K562 (cell line): ENCODE results near the gene MUC5B. TPM values are rescaled to one million over a fixed set of nuclear protein-coding genes. Genes with fewer than 3 reads are reported as not detected.

Experiments used
- ATAC-seq: fragments of 200-7000 bp; cut with Tn5 transposase; 3 replicates; pipeline ENCODE4 v1.9.1; 2020; ENCODE audit warnings: moderate library complexity
- BruUV-seq: library from RNA; stranded (reverse); fragments of 400-500 nt; replicated peaks from 2 replicates; lab custom pipeline; 2021; lab: Mats Ljungman, UMichigan
- CTCF ChIA-PET: fragments of 300-600 bp; formaldehyde crosslinking; extraction: SDS; loops from one replicate; lab custom pipeline; 2021; ENCODE audit warnings: low intra/inter-chr PET ratio; lab: Yijun Ruan, JAX
- POLR2A ChIA-PET: fragments of 300-600, 350-650 bp; sonication (Branson Sonifier 250); formaldehyde crosslinking; extraction: SDS; loops from one replicate; lab custom pipeline; 2021; ENCODE audit warnings: antibody characterized with exemption, inconsistent platforms; lab: Yijun Ruan, JAX
- DNase-seq, 4 experiments: peaks; one replicate each; pipeline versions ENCODE4 v3.0.0 to v3.0.0-alpha.2; 2011 to 2018; ENCODE audit warnings: low spot score in 3 of 4, mixed read lengths in 3 of 4; ENCODE audit errors: extremely low read depth in 1 of 4
- FAIRE-seq: peaks from 2 replicates; lab custom pipeline; 2011; peaks lifted over from hg19 to GRCh38; lab: Jason Lieb, UNC
- H2AFZ ChIP-seq: 2 replicates; pipeline ENCODE4 v1.6.0; 2011; ENCODE audit warnings: low read depth, low read length, control low read depth, inconsistent platforms
- H3K27ac ChIP-seq: fragments of 200-600 bp; 3 replicates; pipeline ENCODE4 v1.8.0; 2011; ENCODE audit warnings: low read depth, mild to moderate bottlenecking, control low read depth, inconsistent platforms, low read length, moderate library complexity, mixed read lengths; ENCODE audit errors: extremely low read depth
- H3K27me3 ChIP-seq, 2 experiments: fragments of 300-600 bp in 1 of 2; 2 replicates in 1 of 2; 3 replicates in 1 of 2; pipeline versions ENCODE4 v1.6.0 to v1.8.0; 2011; ENCODE audit warnings: inconsistent platforms in 2 of 2, low read length in 2 of 2, mild to moderate bottlenecking in 1 of 2, mixed read lengths in 1 of 2, moderate library complexity in 1 of 2; ENCODE audit not compliant: control insufficient read depth in 2 of 2, insufficient read depth in 2 of 2
- H3K36me3 ChIP-seq: fragments of 300-600 bp; 3 replicates; pipeline ENCODE4 v1.8.0; 2011; ENCODE audit warnings: mild to moderate bottlenecking, low read length, inconsistent platforms; ENCODE audit not compliant: control insufficient read depth, insufficient read depth
- H3K4me1 ChIP-seq, 2 experiments: fragments of 200-600 bp in 1 of 2; replicated peaks in 1 of 2; 2 replicates in 1 of 2; 3 replicates in 1 of 2; pipeline versions ENCODE4 v1.5.1 to v1.8.0; 2011; ENCODE audit warnings: inconsistent platforms in 2 of 2, low read length in 2 of 2, mild to moderate bottlenecking in 1 of 2, mixed read lengths in 1 of 2, moderate library complexity in 1 of 2; ENCODE audit not compliant: control insufficient read depth in 2 of 2, insufficient read depth in 2 of 2
- H3K4me2 ChIP-seq: 2 replicates; pipeline ENCODE4 v1.6.1; 2011; ENCODE audit warnings: low read length, control low read depth, inconsistent platforms, mixed read lengths; ENCODE audit not compliant: insufficient read depth
- H3K4me3 ChIP-seq: fragments of 200-600 bp; sonication (generic), shearing (Covaris generic); 2 replicates; pipeline ENCODE4 v1.5.1; 2016; ENCODE audit warnings: control low read depth, inconsistent platforms
- H3K79me2 ChIP-seq: fragments of 200-600 bp; 3 replicates; pipeline ENCODE4 v1.8.0; 2011; ENCODE audit warnings: low read length, inconsistent platforms; ENCODE audit not compliant: control insufficient read depth, insufficient read depth
- H3K9ac ChIP-seq, 2 experiments: 2 replicates each; pipeline versions ENCODE4 v1.6.0 to v1.6.1; 2011; ENCODE audit warnings: low read depth in 2 of 2, low read length in 2 of 2, control low read depth in 1 of 2, inconsistent platforms in 1 of 2, mild to moderate bottlenecking in 1 of 2, mixed read lengths in 1 of 2; ENCODE audit not compliant: insufficient read depth in 1 of 2
- H3K9me1 ChIP-seq: one replicate; pipeline ENCODE4 v1.6.0; 2011; ENCODE audit warnings: inconsistent platforms, mild to moderate bottlenecking, low read length, moderate library complexity; ENCODE audit not compliant: control insufficient read depth, insufficient read depth
- H3K9me3 ChIP-seq: replicated peaks from 2 replicates; pipeline ENCODE4 v1.5.1; 2011; ENCODE audit warnings: low read depth, low read length, inconsistent platforms; ENCODE audit not compliant: control insufficient read depth, insufficient read depth
- H4K20me1 ChIP-seq: replicated peaks from 2 replicates; pipeline ENCODE4 v1.6.1; 2011; ENCODE audit warnings: low read length, inconsistent platforms, mixed read lengths; ENCODE audit not compliant: control insufficient read depth, insufficient read depth
- BHLHE40 ChIP-seq: IDR thresholded peaks from 2 replicates; pipeline ENCODE4 v1.6.1; 2011; ENCODE audit warnings: low read length, improper control_type of control experiment
- CREB1 ChIP-seq, 2 experiments: sonication (generic) in 1 of 2; formaldehyde crosslinking in 1 of 2; IDR thresholded peaks; 2 replicates each; pipeline versions ENCODE4 v1.6.1 to v1.8.0; 2012 to 2022; ENCODE audit warnings: inconsistent platforms in 1 of 2, mild to moderate bottlenecking in 1 of 2, missing genetic modification reagents in 1 of 2, moderate library complexity in 1 of 2
- CREM ChIP-seq: IDR thresholded peaks from 2 replicates; pipeline ENCODE4 v1.6.1; 2014; ENCODE audit warnings: antibody characterized with exemption, low read depth
- HDGF ChIP-seq: fragments of 450-650 bp; IDR thresholded peaks from 2 replicates; pipeline ENCODE4 v1.6.1; 2016
- RBBP5 ChIP-seq: fragments of 200-600 bp; sonication (generic); IDR thresholded peaks from 2 replicates; pipeline ENCODE4 v1.6.1; 2012; ENCODE audit warnings: borderline replicate concordance, mild to moderate bottlenecking, low read length, control low read depth, inconsistent platforms; ENCODE audit not compliant: insufficient read depth, poor library complexity, severe bottlenecking
- WGBS: fragments of 100-300 bp; shearing (Covaris generic); methylation state at CpG from one replicate; pipeline ENCODE4 v1.1.6; 2016; ENCODE audit warnings: low coverage, mixed read lengths; ENCODE audit not compliant: insufficient coverage; ENCODE audit errors: missing lambda C conversion rate; 5-methylcytosine and 5-hydroxymethylcytosine counted together
- in situ Hi-C: fragments of 300-500 bp; cut with MboI; formaldehyde crosslinking; loops from 4 replicates; pipeline ENCODE4 v1.15.0; 2018; ENCODE audit warnings: inconsistent platforms, mixed read lengths
- intact Hi-C: fragments of 100-400 bp; cut with micrococcal nuclease; formaldehyde crosslinking; loops from 2 replicates; pipeline ENCODE4 v1.14.2; 2022
- polyA plus RNA-seq, 8 experiments: library from polyadenylated mRNA; depleted of rRNA in 4 of 8; stranded (reverse) in 5 of 8; unstranded in 3 of 8; fragments of >200 nt; fragmentation: Nextera tagmentation in 2 of 8; fragmentation: Illumina TruSeq in 1 of 8; extraction: Ambion mirVana in 2 of 8; extraction: Trizol in 1 of 8; gene quantifications; 2 replicates each; pipeline versions ENCODE4 v1.2.1 to v1.2.3, GENCODE V29; 2011 to 2014; ENCODE audit warnings: inconsistent platforms in 1 of 8, missing spikeins in 1 of 8
- total RNA-seq, 7 experiments: library from RNA; depleted of rRNA in 6 of 7; stranded (reverse); fragments of >200 nt in 6 of 7; fragmentation: Illumina TruSeq in 2 of 7; extraction: Trizol in 2 of 7; gene quantifications; 2 replicates each; pipeline versions ENCODE4 v1.2.1 to v1.2.3, GENCODE V29; 2011 to 2021; ENCODE audit warnings: low replicate concordance in 1 of 7

The MUC5B gene
- total and polyA plus RNA-seq, 9 of the 15 experiments (the other 6 are each of a cell fraction or from before 2014, with no cell fraction given): 0.04 to 0.95 TPM; not detected in 7

GRCh38 chr11:1193326-1194230, 29.3 kb upstream of the MUC5B start:
- intact Hi-C loops: no loop called here
- ATAC-seq: no peak

More at GRCh38 chr11:1193326-1194230, 29.3 kb upstream of the MUC5B start:
- Histone ChIP-seq H4K20me1 (no peaks in the 10 kb centered on the region), H3K4me1 (peaks cover 0 to 20% of the 10 kb centered on the region in 2 experiments; a peak in 1 of 5 replicates), H2AFZ (no peak overlapping the region), H3K4me3 (no peak overlapping the region), H3K27me3 (peaks cover 0 to 13% of the 10 kb centered on the region in 2 experiments; a peak in 3 of 5 replicates), H3K27ac (no peak overlapping the region), H3K4me2 (no peak overlapping the region; the same call in 1 of the 2 replicates), H3K36me3 (no peaks in the 10 kb centered on the region), H3K9ac (no peak overlapping the region), H3K9me3 (no peaks in the 10 kb centered on the region), H3K79me2 (no peaks in the 10 kb centered on the region), H3K9me1 (no peaks in the 10 kb centered on the region)
- FAIRE-seq (no peak), DNase-seq (no peak)
- ChIA-PET POLR2A (interaction anchor here (0.7 kb wide), 1 partner anchor 360 kb away, joined by 3 read pairs; no protein-coding TSS in a partner anchor), CTCF (no interaction called here)
- 23% methylated on average over 34 of the region's 43 CpGs for WGBS
- in situ Hi-C loops: no loop called here
- TF ChIP-seq CREM: peak; percentile 64
- no peak for TF ChIP-seq CREB1 (IDR thresholded peaks at IDR 0.05)
- peak; percentile 25; the same call in 1 of the 2 replicates for TF ChIP-seq CREB1 (CRISPR knock-in tag; IDR thresholded peaks at IDR 0.05)
- peak; percentile 35; the same call in 1 of the 2 replicates for TF ChIP-seq BHLHE40
- TF ChIP-seq RBBP5: no peak
- TF ChIP-seq HDGF: no peak
- TF ChIP-seq, all 486 proteins: peak for 3
- BruUV-seq: no TSS peak
